Measurements from ENCODE around the gene ERC2.

The ERC2 gene

DNA sequence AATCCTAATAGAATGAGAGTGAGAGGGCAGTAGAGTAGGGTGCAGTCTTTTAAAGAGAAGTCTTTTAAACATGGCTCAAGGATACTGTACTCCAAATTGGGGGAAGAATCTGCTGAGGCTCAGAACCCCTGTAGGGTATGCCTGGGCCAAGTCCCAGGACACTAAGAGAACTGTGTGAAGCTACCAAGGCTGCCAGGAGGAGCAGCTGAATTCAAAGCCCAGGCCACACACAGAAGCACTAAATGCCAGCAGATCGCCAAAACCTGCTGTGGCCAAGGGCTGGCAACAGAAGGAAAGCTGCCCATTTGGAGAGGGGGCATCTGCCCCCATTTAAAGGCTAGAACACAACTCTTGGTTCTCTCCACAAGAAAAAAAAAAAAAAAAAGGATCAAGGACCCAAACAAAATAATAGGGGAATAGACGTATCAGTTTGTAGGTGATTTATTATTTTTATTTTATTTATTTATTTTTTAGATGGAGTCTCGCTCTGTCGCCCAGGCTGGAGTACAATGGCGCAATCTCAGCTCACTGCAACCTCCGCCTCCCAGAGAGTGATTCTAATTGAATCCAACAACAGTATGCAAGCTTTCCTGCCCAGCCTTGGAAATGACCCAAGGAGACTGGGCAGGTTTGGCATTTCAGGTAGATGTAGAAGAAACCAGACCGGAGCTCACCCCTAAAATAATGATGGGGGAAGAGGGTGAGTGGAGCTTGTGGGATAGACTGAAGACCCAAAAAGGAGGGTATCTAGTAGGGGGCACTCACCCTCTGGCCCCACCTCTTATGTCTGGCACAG, 702.2 kb downstream of the ERC2 start:
- Histone ChIP-seq H4K91ac (ENCODE audit: low read depth, low read length) (no peak overlapping the region), H3K36me3 (ENCODE audit: control insufficient read depth in 1 of 2, insufficient read depth in 2 of 2, low read length in 2 of 2) (no peaks in the 10 kb centered on the region), H2BK5ac (ENCODE audit: low read depth, low read length, poor library complexity) (no peak overlapping the region), H2AK5ac (ENCODE audit: low read length) (no peak overlapping the region), H2BK120ac (ENCODE audit: insufficient read depth, low read length, poor library complexity) (no peak overlapping the region), H3K4me3 (ENCODE audit: low read depth, low read length) (no peak overlapping the region), H3K27me3 (ENCODE audit: insufficient read depth, low read length) (no peaks in the 10 kb centered on the region), H4K12ac (ENCODE audit: low read depth, low read length) (no peak overlapping the region), H3K9me3 (ENCODE audit: insufficient read depth, low read depth, low read length) (no peaks in the 10 kb centered on the region), H3K23ac (ENCODE audit: low read length) (no peak overlapping the region), H4K8ac (ENCODE audit: low read depth, low read length) (no peak overlapping the region), H3K4me1 (ENCODE audit: control insufficient read depth in 1 of 2, insufficient read depth in 2 of 2, low read length in 2 of 2) (no peaks in the 10 kb centered on the region), H3K14ac (ENCODE audit: low read length) (no peak overlapping the region), H3K79me2 (ENCODE audit: control insufficient read depth, insufficient read depth, low read length, poor library complexity) (no peaks in the 10 kb centered on the region), H3K27ac (ENCODE audit: low read depth, low read length) (no peak overlapping the region), H3K79me1 (ENCODE audit: low read length) (no peaks in the 10 kb centered on the region), H3K4me2 (ENCODE audit: low read length) (no peak overlapping the region), H3K18ac (ENCODE audit: low read length) (no peak overlapping the region), H3K9ac (ENCODE audit: low read length) (no peak overlapping the region), H3K4ac (ENCODE audit: low read depth, low read length) (no peak overlapping the region), H2AFZ (ENCODE audit: insufficient read depth, low read length, poor library complexity) (no peak overlapping the region), H2BK12ac (ENCODE audit: low read length) (no peak overlapping the region)
- no CpG with 5 or more reads among the region's 7 CpGs for WGBS (ENCODE audit: extremely low coverage, insufficient coverage, insufficient read length)
- DNase-seq: no peak

- Histone ChIP-seq H2BK5ac (ENCODE audit: low read depth, low read length, poor library complexity) (no peak overlapping the region), H3K79me1 (ENCODE audit: low read length) (no peaks in the 10 kb centered on the region), H3K9ac (ENCODE audit: low read length) (no peak overlapping the region), H4K12ac (ENCODE audit: low read depth, low read length) (no peak overlapping the region), H3K79me2 (ENCODE audit: control insufficient read depth, insufficient read depth, low read length, poor library complexity) (no peaks in the 10 kb centered on the region), H3K36me3 (ENCODE audit: control insufficient read depth in 1 of 2, insufficient read depth in 2 of 2, low read length in 2 of 2) (no peaks in the 10 kb centered on the region), H3K4ac (ENCODE audit: low read depth, low read length) (no peak overlapping the region), H3K4me1 (ENCODE audit: control insufficient read depth in 1 of 2, insufficient read depth in 2 of 2, low read length in 2 of 2) (no peaks in the 10 kb centered on the region), H3K23ac (ENCODE audit: low read length) (no peak overlapping the region), H2AK5ac (ENCODE audit: low read length) (no peak overlapping the region), H4K91ac (ENCODE audit: low read depth, low read length) (no peak overlapping the region), H3K14ac (ENCODE audit: low read length) (no peak overlapping the region), H3K27me3 (ENCODE audit: insufficient read depth, low read length) (no peaks in the 10 kb centered on the region), H2AFZ (ENCODE audit: insufficient read depth, low read length, poor library complexity) (no peak overlapping the region), H3K27ac (ENCODE audit: low read depth, low read length) (no peak overlapping the region), H2BK120ac (ENCODE audit: insufficient read depth, low read length, poor library complexity) (no peak overlapping the region), H3K9me3 (ENCODE audit: insufficient read depth, low read depth, low read length) (no peaks in the 10 kb centered on the region), H3K4me3 (ENCODE audit: low read depth, low read length) (no peak overlapping the region), H3K4me2 (ENCODE audit: low read length) (no peak overlapping the region), H2BK12ac (ENCODE audit: low read length) (no peak overlapping the region), H4K8ac (ENCODE audit: low read depth, low read length) (no peak overlapping the region), H3K18ac (ENCODE audit: low read length) (no peak overlapping the region)
- DNase-seq: no peak
- no CpG with 5 or more reads among the region's 7 CpGs for WGBS (ENCODE audit: extremely low coverage, insufficient coverage, insufficient read length)
Measured at GRCh38 chr3:55765398-55765797, 702.9 kb downstream of the ERC2 start.

DNA sequence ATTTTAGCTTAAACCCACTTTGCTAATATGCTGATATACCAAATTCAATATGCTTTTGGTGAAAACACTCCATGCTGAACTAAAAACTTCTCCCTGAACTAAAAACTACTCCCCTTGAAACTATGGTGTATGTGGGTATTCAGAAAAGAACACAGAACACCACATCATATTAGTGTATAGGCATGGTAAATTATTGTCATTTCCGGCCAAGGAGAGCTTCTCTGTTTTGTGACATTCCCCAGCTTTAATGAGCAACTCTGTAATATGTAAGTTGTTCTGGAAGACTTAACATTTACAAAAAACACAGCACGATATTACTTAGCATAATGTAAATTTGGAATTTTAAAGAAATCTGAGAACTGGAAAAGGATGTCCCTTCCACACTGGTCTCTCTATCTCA, 711.3 kb downstream of the ERC2 start:
- Histone ChIP-seq H3K9ac (ENCODE audit: low read length) (no peak overlapping the region), H3K4me3 (ENCODE audit: low read depth, low read length) (no peak overlapping the region), H2AK5ac (ENCODE audit: low read length) (no peak overlapping the region), H3K27ac (ENCODE audit: low read depth, low read length) (no peak overlapping the region), H3K14ac (ENCODE audit: low read length) (no peak overlapping the region), H3K27me3 (ENCODE audit: insufficient read depth, low read length) (no peaks in the 10 kb centered on the region), H4K91ac (ENCODE audit: low read depth, low read length) (no peak overlapping the region), H4K12ac (ENCODE audit: low read depth, low read length) (no peak overlapping the region), H3K4me1 (ENCODE audit: control insufficient read depth in 1 of 2, insufficient read depth in 2 of 2, low read length in 2 of 2) (no peaks in the 10 kb centered on the region), H2BK120ac (ENCODE audit: insufficient read depth, low read length, poor library complexity) (no peak overlapping the region), H2BK5ac (ENCODE audit: low read depth, low read length, poor library complexity) (no peak overlapping the region), H2AFZ (ENCODE audit: insufficient read depth, low read length, poor library complexity) (no peak overlapping the region), H2BK12ac (ENCODE audit: low read length) (no peak overlapping the region), H3K18ac (ENCODE audit: low read length) (no peak overlapping the region), H3K4ac (ENCODE audit: low read depth, low read length) (no peak overlapping the region), H3K79me1 (ENCODE audit: low read length) (no peaks in the 10 kb centered on the region), H3K79me2 (ENCODE audit: control insufficient read depth, insufficient read depth, low read length, poor library complexity) (no peaks in the 10 kb centered on the region), H3K4me2 (ENCODE audit: low read length) (no peak overlapping the region), H3K9me3 (ENCODE audit: insufficient read depth, low read depth, low read length) (peaks cover 2% of the 10 kb centered on the region), H4K8ac (ENCODE audit: low read depth, low read length) (no peak overlapping the region), H3K36me3 (ENCODE audit: control insufficient read depth in 1 of 2, insufficient read depth in 2 of 2, low read length in 2 of 2) (no peaks in the 10 kb centered on the region), H3K23ac (ENCODE audit: low read length) (no peak overlapping the region)
- WGBS (ENCODE audit: extremely low coverage, insufficient coverage, insufficient read length): no CpG with 5 or more reads among the region's 2 CpGs
- DNase-seq: no peak

DNA sequence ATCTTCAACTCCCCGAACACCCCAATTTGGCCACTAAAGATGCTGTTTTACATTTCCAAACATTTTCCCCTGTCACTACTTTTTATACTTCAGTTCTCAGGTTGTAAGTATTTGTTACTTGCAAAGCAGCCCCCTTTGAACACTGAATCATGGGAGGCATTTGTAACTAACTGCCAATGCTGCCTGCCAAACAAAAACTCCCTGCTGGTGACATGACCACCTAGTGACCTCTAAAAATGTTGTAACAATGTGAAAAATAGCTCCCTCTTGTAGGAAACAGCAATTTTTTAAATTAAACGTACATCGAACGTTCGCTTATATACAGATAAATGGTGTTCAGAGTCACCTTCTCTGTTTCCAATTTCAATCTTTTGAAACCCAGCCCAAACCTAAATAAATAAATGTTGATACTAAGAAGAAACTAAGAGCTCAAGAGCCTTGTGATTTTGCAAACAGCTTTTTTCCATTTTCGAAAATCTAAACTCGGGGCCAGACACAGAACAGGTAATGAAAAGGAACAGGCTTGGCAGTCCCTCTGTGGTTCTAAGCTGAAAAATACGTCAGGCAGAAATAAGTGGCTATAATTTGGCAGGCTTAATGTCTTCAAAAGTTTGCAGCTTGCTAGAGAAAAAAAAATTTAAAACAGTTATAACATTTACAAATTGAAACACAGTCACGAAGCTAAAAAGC, 712.6 kb downstream of the ERC2 start:
- WGBS (ENCODE audit: extremely low coverage, insufficient coverage, insufficient read length): no CpG with 5 or more reads among the region's 9 CpGs
- Histone ChIP-seq H3K9ac (ENCODE audit: low read length) (no peak overlapping the region), H3K36me3 (ENCODE audit: control insufficient read depth in 1 of 2, insufficient read depth in 2 of 2, low read length in 2 of 2) (no peaks in the 10 kb centered on the region), H3K79me2 (ENCODE audit: control insufficient read depth, insufficient read depth, low read length, poor library complexity) (no peaks in the 10 kb centered on the region), H3K27ac (ENCODE audit: low read depth, low read length) (no peak overlapping the region), H3K79me1 (ENCODE audit: low read length) (no peaks in the 10 kb centered on the region), H4K91ac (ENCODE audit: low read depth, low read length) (no peak overlapping the region), H2BK120ac (ENCODE audit: insufficient read depth, low read length, poor library complexity) (no peak overlapping the region), H3K23ac (ENCODE audit: low read length) (no peak overlapping the region), H2AFZ (ENCODE audit: insufficient read depth, low read length, poor library complexity) (no peak overlapping the region), H4K8ac (ENCODE audit: low read depth, low read length) (no peak overlapping the region), H2BK12ac (ENCODE audit: low read length) (no peak overlapping the region), H3K27me3 (ENCODE audit: insufficient read depth, low read length) (no peaks in the 10 kb centered on the region), H3K4me1 (ENCODE audit: control insufficient read depth in 1 of 2, insufficient read depth in 2 of 2, low read length in 2 of 2) (no peaks in the 10 kb centered on the region), H3K4ac (ENCODE audit: low read depth, low read length) (no peak overlapping the region), H3K9me3 (ENCODE audit: insufficient read depth, low read depth, low read length) (peaks cover 2% of the 10 kb centered on the region), H3K4me3 (ENCODE audit: low read depth, low read length) (no peak overlapping the region), H3K4me2 (ENCODE audit: low read length) (no peak overlapping the region), H2AK5ac (ENCODE audit: low read length) (no peak overlapping the region), H2BK5ac (ENCODE audit: low read depth, low read length, poor library complexity) (no peak overlapping the region), H3K14ac (ENCODE audit: low read length) (no peak overlapping the region), H3K18ac (ENCODE audit: low read length) (no peak overlapping the region), H4K12ac (ENCODE audit: low read depth, low read length) (no peak overlapping the region)
- DNase-seq: no peak
